Fibroblast of peridontal ligament (primary cell): ENCODE data around the gene INPP5A.
"Not testable (repeated sequence)": the region's sequence is repeated elsewhere in the genome, so short reads cannot be mapped to it uniquely, and the experiment has no call there.

Source experiments
- DNase-seq: peaks from one replicate; pipeline ENCODE4 v3.0.0-alpha.2; 2010; ENCODE audit errors: extremely low read depth

The INPP5A gene

DNA sequence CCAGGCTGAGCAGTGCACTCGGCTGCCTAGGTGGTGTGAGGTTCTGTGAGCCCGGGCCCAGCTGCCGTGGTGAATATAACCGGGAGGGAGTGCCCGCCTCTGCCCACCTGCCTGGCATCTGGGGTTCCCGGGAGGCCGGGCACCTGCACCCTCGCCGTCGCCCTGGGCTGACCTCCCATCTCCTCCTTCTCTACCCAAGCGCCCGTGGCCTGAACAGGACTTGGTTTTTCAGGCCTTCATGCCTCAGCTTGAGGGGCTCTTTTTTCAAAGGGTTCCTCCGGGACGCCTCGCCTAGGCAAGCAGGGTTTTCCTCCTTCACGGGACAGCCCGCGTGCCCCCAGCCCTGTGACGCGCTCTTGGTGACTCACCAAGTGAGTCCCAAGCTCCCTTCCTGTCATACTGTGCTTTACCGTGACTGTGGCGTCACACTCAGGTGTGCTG is 9.9 kb downstream of the INPP5A start:
- DNase-seq, result no peak

DNA sequence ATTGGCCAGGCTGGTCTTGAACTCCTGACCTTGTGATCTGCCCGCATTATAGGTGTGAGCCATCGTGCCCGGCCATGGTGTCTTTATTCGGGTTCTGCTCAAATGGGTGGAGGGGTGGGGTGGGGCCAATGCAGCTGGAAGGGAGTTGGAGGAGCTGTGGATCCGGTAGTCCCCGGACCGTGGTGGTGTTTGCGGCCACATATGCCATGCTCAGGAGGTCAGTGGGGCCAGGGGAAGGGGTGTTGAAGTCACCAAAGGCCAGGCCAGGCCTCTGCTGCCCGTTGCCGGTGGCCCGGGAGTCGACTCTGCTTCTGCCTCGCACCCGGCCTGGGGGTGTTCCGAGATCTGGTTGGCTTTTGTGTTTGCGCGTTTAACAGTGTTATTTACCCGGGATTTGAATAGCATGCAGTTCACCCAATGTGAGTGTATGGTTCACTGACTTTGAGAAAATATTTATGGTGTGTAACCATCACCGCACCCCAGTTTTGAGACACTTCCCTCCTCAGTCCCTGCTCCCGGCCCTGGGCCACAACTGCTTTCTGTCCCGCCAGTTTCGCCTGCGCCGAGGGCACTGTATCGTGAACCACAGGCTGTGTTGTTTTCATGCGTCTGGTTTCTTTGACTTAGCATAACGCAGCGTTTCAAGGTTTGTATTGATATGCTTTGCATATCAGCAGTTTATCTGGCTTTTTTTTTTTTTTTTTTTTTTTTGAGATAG is 10.7 kb downstream of the INPP5A start:
- DNase-seq, result no peak

DNA sequence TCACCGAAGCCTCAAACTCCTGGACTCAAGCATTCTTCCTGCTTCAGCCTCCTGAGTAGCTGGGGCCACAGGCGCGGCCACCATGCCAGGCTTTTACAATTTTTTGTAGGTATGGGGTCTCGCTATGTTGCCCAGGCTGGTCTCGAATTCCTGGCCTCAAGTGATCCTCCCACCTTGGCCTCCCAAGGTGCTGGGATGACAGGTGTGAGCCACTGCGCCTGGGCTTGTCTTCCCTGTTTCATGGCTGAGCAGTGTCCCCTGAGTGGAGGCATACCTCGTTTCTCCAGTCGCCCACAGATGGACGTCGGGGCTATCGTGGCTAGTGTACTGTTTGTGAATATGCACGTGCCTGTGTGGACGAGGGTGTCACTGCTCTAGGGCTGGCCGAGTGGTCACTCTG is 11.3 kb downstream of the INPP5A start:
- no peak for DNase-seq

DNA sequence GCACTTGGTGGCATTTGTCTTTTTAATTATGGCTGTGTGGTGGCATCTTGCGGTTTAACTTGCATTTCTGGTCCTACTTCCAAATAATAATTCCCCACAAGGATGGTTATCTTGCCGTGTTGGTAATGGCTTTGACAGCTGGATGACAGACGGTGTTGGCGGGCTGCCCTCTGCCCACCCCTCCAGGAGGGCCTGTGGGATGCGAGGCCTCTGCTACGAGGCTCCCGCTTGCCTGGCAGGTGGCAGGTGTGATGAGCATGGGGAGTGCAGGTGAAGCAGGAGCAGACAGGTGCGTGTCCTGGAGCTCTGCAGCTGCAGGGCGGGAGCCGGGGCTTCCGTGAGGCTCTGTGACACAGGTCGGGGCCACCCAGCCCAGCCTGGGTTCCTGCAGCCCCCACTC is 11.8 kb downstream of the INPP5A start:
- no peak for DNase-seq

DNA sequence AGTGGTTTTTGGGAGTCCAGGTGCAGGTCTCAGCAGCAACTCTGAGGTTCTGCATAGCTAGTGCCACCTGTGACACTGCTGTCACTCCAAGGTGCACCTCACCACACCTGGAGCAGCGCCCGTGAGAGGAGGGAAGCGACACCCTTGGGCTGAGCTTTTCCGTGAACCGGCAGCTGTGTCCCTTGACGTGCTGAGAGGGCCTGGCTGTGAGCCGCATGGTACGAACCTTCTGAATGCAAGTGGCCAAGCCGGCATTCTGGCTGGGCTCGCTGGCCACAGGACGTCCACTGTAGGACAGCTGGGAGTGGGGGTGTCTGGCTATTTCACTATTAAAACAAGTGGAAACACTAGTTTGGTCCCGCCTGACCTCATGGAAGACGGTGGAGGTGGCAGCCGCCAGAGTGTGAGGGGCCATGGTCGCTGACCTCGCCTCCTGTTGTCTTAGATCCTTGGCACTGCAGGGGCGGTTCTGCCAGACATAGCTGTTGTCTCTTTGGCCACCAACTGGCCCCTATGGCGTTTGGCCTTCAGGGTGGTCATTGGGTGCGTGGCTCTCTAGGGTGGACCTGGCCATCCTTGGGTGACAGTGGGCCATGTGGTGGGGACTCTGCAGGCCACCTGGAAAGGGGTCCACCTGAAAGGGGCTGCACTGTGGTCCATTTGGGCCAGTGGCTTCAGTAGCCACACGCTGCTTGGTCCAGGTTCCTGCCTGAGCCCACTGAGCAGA is 12.9 kb downstream of the INPP5A start:
- DNase-seq, result no peak

DNA sequence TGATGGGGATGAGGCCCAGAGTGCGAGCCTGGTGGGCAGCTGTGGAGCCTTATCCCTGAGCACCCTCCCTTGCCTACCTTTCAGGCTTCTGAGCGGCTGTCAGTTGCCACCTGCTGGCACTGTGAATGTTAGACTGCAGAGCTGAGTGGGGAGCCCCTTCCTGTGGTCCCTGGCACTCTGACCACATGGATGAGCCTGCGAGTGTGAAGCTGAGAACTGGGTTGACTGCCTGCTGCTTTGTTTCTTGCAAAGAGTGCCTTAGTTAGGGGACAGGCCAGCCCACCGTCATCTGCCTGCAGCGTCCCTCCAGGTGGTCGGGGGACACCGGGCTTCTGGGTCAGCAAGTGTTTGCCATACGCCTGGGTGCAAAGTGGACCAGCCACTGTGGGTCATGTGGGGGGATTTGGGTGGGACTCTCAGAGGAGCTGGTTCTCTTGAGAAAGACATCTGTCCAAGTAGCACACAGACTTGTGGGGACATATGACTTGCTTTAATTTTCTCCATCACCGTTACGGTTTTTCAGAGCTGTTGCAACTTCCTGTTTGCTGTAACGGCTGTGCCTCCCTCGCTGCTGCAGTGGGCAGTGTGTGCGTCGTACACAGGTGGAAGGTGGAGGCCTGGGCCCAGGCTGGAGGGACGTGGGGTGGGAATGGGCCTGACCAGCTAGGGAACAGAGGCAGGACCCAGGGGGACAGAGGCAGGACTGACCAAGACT is 13.7 kb downstream of the INPP5A start:
- DNase-seq, result no peak

DNA sequence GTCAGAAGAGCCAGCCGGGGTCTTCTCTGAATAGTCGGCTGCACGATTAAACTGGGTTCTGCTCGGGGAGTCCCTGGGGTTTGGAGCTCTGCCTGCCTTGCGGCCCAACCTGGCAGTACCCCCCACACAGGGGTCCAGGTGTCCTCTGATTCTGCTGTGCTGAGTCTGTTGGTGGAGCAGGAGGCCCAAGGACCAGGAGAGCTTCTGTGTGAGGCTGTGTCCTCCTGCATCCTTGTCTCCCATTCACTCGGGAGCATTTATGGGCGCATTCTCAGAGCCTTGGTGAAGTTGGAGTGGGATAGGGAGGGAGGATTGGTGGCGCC is 14.2 kb downstream of the INPP5A start:
- DNase-seq, result no peak

DNA sequence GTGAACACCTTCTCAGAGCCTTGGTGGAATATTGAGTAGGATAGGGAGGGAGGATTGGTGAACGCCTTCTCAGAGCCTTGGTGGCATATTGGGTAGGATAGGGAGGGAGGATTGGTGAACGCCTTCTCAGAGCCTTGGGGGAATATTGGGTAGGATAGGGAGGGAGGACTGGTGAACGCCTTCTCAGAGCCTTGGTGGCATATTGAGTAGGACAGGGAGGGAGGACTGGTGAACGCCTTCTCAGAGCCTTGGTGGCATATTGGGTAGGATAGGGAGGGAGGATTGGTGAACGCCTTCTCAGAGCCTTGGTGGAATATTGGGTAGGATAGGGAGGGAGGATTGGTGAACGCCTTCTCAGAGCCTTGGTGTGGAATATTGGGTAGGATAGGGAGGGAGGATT is 15.0 kb downstream of the INPP5A start:
- DNase-seq, result not testable (repeated sequence)

DNA sequence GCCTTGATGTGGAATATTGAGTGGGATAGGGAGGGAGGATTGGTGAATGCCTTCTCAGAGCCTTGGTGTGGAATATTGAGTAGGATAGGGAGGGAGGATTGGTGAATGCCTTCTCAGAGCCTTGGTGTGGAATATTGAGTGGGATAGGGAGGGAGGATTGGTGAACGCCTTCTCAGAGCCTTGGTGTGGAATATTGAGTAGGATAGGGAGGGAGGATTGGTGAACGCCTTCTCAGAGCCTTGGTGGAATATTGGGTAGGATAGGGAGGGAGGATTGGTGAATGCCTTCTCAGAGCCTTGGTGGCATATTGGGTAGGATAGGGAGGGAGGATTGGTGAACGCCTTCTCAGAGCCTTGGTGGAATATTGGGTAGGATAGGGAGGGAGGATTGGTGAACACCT is 16.0 kb downstream of the INPP5A start:
- not testable (repeated sequence) for DNase-seq

DNA sequence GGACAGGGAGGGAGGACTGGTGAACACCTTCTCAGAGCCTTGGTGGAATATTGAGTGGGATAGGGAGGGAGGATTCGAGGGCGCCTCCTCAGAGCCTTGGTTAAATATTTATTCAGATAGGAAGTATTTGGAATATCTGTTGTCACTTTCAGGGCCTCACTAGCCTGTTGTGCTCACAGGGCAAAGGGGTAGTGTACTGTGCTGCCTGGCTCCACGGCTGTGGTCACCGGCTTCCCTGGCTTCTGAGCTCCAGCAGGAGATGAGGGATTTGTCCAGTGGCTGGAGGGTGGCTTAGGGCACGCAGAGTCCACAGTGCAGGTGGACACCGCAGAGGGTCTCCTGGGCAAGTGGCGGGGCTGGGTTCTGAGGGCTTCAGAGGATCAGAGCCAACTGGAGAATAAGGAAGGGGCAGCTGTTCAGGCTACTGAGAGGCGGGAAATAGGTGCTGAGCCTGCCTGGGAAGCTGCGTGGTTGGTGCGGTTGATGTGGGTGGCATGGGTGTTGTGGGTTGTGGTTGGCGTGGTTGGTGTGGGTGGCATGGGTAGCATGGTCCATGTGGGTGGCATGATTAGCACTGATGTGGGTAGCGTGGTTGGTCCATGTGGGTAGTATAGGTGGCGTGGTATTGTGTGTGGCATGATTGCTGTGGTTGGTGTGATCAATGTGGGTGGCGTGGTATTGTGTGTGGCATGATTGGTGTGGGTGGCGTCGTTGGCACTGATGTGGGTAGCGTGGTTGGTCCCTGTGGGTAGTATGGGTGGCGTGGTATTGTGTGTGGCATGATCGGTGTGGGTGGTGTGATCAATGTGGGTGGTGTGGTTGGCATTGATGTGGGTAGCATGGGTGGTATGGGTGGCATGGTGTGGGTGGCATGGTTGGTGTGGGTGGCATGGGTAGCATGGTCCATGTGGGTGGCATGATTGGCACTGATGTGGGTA is 16.7 kb downstream of the INPP5A start:
- no peak for DNase-seq

DNA sequence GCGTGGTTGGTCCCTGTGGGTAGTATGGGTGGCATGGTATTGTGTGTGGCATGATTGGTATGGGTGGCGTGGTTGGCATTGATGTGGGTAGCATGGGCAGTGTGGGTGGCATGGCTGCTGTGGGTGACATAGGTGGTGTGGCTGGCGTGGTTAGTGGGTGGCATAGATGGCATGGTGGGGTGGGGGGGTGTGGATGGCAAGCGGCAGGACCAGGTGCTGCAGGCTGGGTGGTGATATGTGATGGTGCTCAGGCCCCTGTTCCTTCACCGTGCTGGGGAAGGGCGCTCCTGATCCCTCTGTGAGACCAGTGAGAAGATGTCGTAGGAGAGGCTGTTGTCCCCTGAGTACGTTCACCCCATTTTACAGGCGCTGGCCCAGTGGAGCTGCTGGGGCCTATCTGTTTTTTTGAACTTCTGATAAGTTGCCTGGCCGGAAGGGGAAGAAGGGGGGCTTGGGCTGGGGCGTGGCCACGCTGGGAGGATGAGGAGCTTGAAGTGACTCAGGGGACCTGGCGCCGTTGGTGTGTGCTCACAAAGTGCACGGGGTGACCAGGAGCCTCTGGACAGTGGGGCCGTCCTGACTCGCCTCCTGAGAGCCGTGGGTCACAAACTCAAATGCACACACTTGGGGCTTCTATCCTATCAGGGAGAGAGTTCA is 17.5 kb downstream of the INPP5A start:
- DNase-seq, result no peak

DNA sequence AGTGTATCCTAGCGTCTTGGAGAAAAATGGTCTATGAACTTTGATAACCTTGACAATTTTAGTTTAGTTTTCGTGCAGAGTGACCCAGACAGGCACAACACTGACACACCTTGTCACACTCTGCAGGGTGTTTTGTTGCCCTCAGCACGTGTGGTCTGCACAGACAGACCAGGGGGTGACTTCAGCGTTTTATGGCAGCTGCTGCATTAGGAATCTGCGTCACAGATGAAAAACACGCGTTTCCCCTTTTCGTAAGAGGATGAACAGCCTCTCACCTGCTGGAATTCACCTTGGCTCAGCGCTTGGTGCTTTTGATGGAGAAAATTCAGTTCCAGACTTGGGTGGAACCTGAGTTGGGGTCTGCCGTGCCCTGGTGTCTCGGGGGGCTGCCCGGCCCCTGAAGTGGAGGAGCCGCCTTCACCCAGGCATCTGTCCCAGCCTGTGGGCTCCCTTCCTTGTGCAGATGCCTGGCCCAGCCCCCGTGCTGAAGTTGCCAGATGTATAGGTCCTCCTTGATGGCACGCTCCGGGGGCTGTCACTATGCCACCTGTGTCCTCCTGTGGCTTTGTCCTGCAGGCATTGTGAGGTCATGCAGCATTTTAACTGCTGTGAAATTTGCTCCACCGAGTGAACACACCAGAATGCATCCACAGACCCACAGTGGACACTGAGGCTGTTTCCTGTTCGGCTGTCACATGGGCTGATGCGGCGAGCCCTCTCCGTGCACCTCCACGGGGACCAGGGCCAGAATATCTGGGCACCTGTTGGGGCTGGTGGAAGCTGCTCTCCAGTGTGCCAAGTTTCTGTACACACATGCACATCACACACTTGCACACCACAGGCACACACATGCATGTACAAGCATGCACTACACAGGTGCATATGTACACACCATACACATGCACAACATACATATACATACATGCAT is 18.3 kb downstream of the INPP5A start:
- DNase-seq, result no peak

DNA sequence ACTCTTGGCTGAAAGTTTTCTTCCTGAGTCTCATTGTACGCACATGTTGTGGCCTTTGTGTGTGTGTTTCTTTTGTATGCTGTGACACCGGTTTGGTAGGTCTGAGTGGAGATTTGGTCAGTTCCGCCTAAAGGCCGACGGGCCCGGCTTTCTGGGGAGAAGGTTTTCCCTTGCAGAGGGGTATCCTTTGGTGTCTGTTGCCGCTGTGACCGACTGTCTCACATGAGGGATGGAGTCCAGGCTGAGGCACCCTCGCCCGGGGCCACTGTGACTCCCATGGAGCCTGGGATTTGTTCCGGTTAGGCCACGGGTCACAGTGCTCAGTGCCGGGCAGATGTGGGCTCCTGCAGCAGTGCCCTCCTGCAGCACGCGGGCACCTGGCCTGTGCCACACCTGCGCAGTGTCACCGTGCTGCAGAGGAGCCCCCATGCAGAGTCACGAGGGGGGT is 19.4 kb downstream of the INPP5A start:
- no peak for DNase-seq

DNA sequence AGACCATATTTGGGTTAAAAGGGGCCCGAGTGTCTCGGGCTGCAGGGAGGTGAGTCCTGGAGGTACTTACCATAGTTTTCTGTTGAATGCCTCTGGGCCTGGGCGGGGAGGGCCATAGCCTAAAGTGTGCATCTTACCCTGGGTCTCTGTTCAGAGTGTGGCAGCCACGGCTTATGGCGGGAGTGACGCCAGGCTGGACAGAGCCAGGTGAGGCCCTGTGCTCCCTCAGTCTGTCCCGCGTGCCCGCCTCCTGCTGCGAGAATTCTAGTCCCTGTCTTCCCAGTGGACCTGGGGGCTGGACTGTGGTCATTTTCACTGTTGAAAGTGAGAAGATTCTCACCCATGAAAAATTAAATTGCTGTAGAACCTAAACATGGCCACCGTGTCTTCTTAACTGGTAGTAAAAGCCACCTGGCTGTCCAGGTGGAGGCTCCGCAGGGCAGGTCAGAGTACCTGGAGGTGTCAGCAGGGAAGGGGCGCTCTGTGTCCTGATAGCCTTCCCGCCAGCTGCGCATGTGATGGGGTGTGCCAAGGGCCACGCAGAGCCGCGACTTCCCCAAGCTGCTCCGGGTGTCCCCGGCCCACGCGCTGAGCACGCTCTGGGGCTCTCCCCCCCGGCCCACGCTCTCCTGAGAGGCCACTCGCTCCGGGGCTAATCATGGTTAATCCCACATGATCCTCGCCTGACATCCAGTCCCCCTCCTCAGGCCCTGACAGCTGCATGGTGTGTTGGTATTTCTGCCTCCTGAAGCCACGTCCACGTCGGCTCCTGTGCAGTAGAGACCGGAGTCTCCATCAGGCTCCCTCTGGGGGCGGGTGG is 20.3 kb downstream of the INPP5A start:
- DNase-seq, result no peak

DNA sequence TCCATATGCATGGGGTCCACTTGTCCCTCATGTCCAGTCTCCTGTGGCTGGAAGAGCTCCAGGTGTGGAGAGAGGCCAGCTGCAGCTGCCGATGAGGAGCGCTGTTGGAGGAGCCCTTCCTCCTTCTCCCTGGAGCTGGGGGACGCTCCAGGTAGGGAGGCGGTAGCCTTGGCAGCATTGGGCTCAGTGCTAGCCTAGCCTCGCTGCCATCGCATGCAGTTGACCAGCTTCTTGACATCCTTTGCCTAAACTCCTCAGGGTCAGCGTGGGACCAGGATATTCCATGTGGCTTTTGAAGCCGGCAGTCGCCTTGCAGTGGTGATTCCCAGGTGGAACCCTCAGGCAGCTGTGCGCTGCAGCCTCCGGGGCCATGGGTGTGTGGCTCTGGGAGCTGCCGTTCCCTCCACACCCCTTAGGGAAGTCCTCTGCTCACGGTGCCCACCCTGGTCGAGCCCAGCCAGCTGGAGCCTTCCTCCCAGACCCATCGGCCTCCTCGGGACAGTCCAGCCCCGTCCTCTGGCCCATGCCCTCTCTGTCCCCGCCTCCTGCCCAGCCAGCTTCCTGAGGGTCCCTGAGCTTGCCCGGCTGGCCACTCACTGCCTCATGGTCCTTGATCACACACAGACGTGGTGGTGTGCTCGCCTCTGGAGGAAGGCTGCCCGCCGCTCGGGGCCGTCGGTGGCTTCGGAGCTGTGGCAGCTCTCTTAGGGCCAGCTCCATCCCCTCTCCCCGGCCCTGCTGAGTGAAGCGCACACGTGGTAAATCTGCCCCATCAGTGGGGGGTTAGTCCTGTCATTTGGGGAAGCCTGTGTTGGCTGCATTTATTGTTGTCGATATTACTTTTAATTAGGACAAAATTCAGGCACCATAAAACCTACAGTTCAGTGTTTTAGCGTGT is 21.2 kb downstream of the INPP5A start:
- DNase-seq, result no peak

DNA sequence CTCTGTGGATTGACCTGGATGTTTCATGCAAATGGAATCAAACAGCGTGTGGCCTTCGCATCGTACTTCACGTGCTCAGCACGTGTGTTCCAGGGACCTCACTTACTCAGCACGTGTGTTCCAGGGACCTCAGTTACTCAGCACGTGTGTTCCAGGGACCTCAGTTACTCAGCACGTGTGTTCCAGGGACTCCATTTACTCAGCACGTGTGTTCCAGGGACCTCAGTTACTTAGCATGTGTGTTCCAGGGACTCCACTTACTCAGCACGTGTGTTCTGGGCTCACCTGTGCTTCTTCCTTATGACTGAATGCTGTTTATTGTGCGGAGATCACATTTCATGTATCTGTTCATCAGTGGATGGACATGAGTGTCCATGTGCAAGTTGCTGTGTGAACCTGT is 22.0 kb downstream of the INPP5A start:
- no peak for DNase-seq

DNA sequence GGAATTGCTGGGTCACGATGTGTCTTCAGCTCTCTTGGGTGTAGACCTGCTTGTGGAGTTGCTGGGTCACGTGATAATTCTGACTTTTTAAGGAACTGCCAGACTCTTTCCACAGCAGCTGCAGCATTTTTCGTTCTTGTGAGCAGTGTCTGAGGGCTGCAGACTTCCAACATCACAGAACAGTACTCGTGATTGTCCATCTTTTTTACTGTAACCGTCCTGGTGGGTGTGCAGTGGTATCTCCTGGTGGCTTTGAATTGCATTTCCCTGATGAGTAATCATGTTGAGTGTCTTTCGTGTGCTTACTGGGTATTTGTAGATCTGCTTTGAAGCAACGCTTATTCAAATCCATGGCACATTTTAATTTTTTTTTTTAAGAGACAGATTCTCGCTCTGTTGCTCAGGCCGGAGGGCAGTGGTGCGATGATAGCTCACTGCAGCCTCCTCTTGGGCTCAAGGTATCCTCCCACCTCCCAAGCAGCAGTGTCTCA is 22.7 kb downstream of the INPP5A start:
- DNase-seq, result no peak
